ENCODE results near the gene ILDR1. TPM values are rescaled to one million over a fixed set of nuclear protein-coding genes. Genes with fewer than 3 reads are reported as not detected.

Gene ILDR1
- polyA plus RNA-seq, 1 donor from 2014 or later, result not detected

GRCh38 chr3:122021037-122021436 lies 1.0 kb downstream of the ILDR1 start:
- Histone ChIP-seq H3K9me2 (ENCODE audit: insufficient read depth, low read length) (no peaks in the 10 kb centered on the region), H3K79me2 (replicated peaks; ENCODE audit: insufficient read depth, low read length) (no peaks in the 10 kb centered on the region), H3K4me3 (ENCODE audit: low read length) (no peak overlapping the region), H3K36me3 (ENCODE audit: insufficient read depth, low read length) (no peaks in the 10 kb centered on the region), H2AFZ (ENCODE audit: low read depth, low read length) (no peak overlapping the region), H3K9me3 (ENCODE audit: low read length) (no peaks in the 10 kb centered on the region), H3K9ac (ENCODE audit: low read length) (no peak overlapping the region), H3K4me2 (ENCODE audit: low read length) (no peak overlapping the region), H4K20me1 (ENCODE audit: insufficient read depth) (no peaks in the 10 kb centered on the region), H3K27me3 (ENCODE audit: insufficient read depth, low read depth, low read length) (no peaks in the 10 kb centered on the region), H3K27ac (ENCODE audit: low read length) (no peak overlapping the region), H3F3A (ENCODE audit: insufficient read depth, low read length, poor library complexity, severe bottlenecking) (no peaks in the 10 kb centered on the region)
- TF ChIP-seq SMC3 (conservative IDR thresholded peaks at IDR 0.05; ENCODE audit: poor library complexity), result no peak
- TF ChIP-seq MXI1 (conservative IDR thresholded peaks at IDR 0.05; ENCODE audit: poor library complexity, severe bottlenecking), result no peak
- no peak for TF ChIP-seq RAD21 (conservative IDR thresholded peaks at IDR 0.05)

- Histone ChIP-seq H3K4me2 (ENCODE audit: low read length) (no peak overlapping the region), H3K36me3 (ENCODE audit: insufficient read depth, low read length) (no peaks in the 10 kb centered on the region), H3F3A (ENCODE audit: insufficient read depth, low read length, poor library complexity, severe bottlenecking) (no peaks in the 10 kb centered on the region), H3K27me3 (ENCODE audit: insufficient read depth, low read depth, low read length) (no peaks in the 10 kb centered on the region), H3K9me3 (ENCODE audit: low read length) (no peaks in the 10 kb centered on the region), H3K9ac (ENCODE audit: low read length) (no peak overlapping the region), H3K4me3 (ENCODE audit: low read length) (no peak overlapping the region), H3K27ac (ENCODE audit: low read length) (no peak overlapping the region), H2AFZ (ENCODE audit: low read depth, low read length) (no peak overlapping the region), H3K79me2 (replicated peaks; ENCODE audit: insufficient read depth, low read length) (no peaks in the 10 kb centered on the region), H3K9me2 (ENCODE audit: insufficient read depth, low read length) (no peaks in the 10 kb centered on the region), H4K20me1 (ENCODE audit: insufficient read depth) (no peaks in the 10 kb centered on the region)
- TF ChIP-seq EZH2 (IDR thresholded peaks at IDR 0.05; ENCODE audit: borderline replicate concordance, insufficient read depth, low read length, poor library complexity, severe bottlenecking) (no peak), TAF1 (IDR thresholded peaks at IDR 0.05; ENCODE audit: low read depth) (no peak), POLR2AphosphoS5 (IDR thresholded peaks at IDR 0.05) (no peak), SMC3 (conservative IDR thresholded peaks at IDR 0.05; ENCODE audit: poor library complexity) (no peak), MXI1 (conservative IDR thresholded peaks at IDR 0.05; ENCODE audit: poor library complexity, severe bottlenecking) (no peak), RAD21 (conservative IDR thresholded peaks at IDR 0.05) (no peak), EP300 (conservative IDR thresholded peaks at IDR 0.05; ENCODE audit: poor library complexity, severe bottlenecking) (no peak), REST (IDR thresholded peaks at IDR 0.05; ENCODE audit: borderline replicate concordance) (no peak), CTCF (IDR thresholded peaks at IDR 0.05; ENCODE audit: poor library complexity, severe bottlenecking) (no peak)
Measured at GRCh38 chr3:122019493-122019892, 2.6 kb downstream of the ILDR1 start.

GRCh38 chr3:122014741-122015140 lies 7.3 kb downstream of the ILDR1 start:
- H3K4me2 ChIP-seq (ENCODE audit: low read length), result no peak overlapping the region
- H4K20me1 ChIP-seq (ENCODE audit: insufficient read depth), result no peaks in the 10 kb centered on the region
- H3K9me3 ChIP-seq (ENCODE audit: low read length), result no peaks in the 10 kb centered on the region
- H2AFZ ChIP-seq (ENCODE audit: low read depth, low read length), result no peak overlapping the region
- H3K27me3 ChIP-seq (ENCODE audit: insufficient read depth, low read depth, low read length), result no peaks in the 10 kb centered on the region
- no peaks in the 10 kb centered on the region for H3K9me2 ChIP-seq (ENCODE audit: insufficient read depth, low read length)
- TF ChIP-seq POLR2AphosphoS5 (IDR thresholded peaks at IDR 0.05), result no peak
- no peak for TF ChIP-seq EP300 (conservative IDR thresholded peaks at IDR 0.05; ENCODE audit: poor library complexity, severe bottlenecking)
- no peak for TF ChIP-seq REST (IDR thresholded peaks at IDR 0.05; ENCODE audit: borderline replicate concordance)
- TF ChIP-seq EZH2 (IDR thresholded peaks at IDR 0.05; ENCODE audit: borderline replicate concordance, insufficient read depth, low read length, poor library complexity, severe bottlenecking), result no peak
- no peak for TF ChIP-seq MXI1 (conservative IDR thresholded peaks at IDR 0.05; ENCODE audit: poor library complexity, severe bottlenecking)
- TF ChIP-seq SMC3 (conservative IDR thresholded peaks at IDR 0.05; ENCODE audit: poor library complexity), result no peak
- no peak for TF ChIP-seq RAD21 (conservative IDR thresholded peaks at IDR 0.05)
- TF ChIP-seq TAF1 (IDR thresholded peaks at IDR 0.05; ENCODE audit: low read depth), result no peak
- TF ChIP-seq CTCF (IDR thresholded peaks at IDR 0.05; ENCODE audit: poor library complexity, severe bottlenecking), result no peak
- H3K36me3 ChIP-seq (ENCODE audit: insufficient read depth, low read length), result no peaks in the 10 kb centered on the region
- H3K4me3 ChIP-seq (ENCODE audit: low read length), result no peak overlapping the region
- H3F3A ChIP-seq (ENCODE audit: insufficient read depth, low read length, poor library complexity, severe bottlenecking), result no peaks in the 10 kb centered on the region
- no peaks in the 10 kb centered on the region for H3K79me2 ChIP-seq (replicated peaks; ENCODE audit: insufficient read depth, low read length)
- H3K9ac ChIP-seq (ENCODE audit: low read length), result no peak overlapping the region
- no peak overlapping the region for H3K27ac ChIP-seq (ENCODE audit: low read length)

Data from neural cell (in vitro differentiated cells).